Limb (tissue), 2 donors: Measurements from ENCODE around the gene ZSWIM1.

Source experiments
- DNase-seq, 2 donors: peaks; one replicate each; pipeline ENCODE4 v3.0.0-alpha.2; 2016; ENCODE audit errors: extremely low spot score in 2 of 2

The ZSWIM1 gene

GRCh38 chr20:45880988-45881788 lies at the start of gene ZSWIM1:
TSS of gene ZSWIM1 (plus strand) at chr20:45881227. CDS start at chr20:45882593, 1,366 bp downstream.
- DNase-seq = peak; percentile 98 to 99

- no peak for DNase-seq
Measured at GRCh38 chr20:45832619-45833018, 48.4 kb upstream of the ZSWIM1 start.

DNA sequence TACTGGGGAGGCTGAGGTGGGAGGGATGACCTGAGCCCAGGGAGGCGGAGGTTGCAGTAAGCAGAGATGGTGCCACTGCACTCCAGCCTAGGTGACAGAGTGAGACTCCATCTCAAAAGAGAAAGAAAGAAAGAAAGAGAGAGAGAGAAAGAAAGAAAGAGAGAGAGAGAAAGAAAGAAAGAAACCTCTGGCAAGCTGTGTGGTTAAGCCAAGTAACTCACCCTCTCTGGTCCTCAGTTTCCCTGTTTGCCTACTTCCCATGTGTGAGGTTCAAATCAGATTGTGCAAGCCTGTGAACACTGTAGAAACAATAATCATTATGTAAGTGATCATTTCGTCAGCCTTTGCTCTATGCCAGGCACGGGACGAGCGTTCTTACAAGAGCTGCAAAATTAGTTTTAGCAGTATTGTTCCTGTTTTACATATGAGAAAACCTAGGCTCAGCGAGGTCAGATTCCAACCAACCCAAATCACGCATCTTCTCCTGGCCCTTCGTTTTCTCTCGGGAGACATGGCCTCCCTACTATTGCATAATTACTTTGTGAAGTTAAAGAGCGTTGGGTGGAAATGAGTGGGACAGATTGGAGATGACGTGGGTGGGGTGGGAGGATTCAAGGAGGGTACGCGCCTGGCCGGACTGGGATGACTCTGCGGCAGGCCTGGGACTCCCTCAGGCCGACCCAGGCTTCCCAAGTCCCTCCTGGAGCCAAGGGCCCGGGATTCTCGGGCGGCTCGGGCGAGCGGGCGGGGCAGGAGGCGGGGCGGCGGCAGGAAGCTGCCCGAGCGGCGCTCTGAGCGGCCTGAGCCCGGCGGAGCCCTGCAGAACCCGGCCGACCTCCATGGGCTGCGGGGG lies 47.8 kb upstream of the ZSWIM1 start, which contains the start of gene SNX21:
Gene SNX21, plus strand, starts transcription at position 770 of the 853 bp plus-strand sequence. CDS start 121 bp downstream, outside the sequence.
- DNase-seq = peak; percentile 54 to 84

DNA sequence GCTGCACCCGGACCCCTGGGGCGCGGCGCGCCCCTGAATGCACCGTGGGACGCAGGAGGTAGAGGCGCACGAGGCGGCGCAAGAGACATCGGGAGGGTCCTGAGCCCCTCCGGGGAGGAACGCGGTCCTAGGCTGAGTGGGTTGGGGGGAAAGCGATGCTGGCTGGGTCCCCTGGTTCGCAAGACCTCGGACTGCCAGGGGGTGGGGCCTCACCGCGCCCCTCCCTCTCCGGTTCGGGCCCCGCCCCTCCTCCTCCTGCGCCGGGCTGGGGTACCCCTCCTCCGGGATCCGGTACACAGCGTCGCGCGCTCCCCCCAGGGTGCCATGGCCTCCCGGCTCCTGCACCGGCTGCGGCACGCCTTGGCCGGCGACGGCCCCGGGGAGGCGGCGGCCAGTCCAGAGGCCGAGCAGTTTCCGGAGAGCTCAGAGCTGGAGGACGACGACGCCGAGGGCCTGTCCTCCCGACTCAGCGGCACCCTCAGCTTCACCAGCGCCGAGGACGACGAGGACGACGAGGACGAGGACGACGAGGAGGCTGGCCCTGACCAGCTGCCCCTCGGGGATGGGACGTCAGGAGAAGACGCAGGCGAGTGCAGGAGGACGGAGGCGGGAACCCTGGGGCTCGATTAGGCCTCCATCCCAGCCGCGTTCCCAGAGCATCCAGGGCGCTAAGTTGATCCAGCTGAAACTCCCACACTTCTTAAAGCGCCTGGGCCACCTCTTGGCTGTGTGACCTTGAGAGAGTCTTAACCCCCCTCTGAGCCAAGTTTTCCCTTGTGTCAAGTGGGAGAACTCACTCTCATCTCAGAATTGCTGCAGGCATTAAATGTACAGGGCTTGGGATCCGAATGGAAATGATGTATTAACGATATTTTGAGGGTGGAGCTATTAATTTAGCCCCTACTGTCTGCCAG lies 46.9 kb upstream of the ZSWIM1 start:
- DNase-seq = peak; percentile 83 to 89

GRCh38 chr20:45834797-45835161 lies 46.2 kb upstream of the ZSWIM1 start:
- DNase-seq = no peak

- DNase-seq = no peak
Measured at GRCh38 chr20:45835329-45835765, 45.7 kb upstream of the ZSWIM1 start.

GRCh38 chr20:45835825-45836224 lies 45.2 kb upstream of the ZSWIM1 start:
- no peak for DNase-seq

DNA sequence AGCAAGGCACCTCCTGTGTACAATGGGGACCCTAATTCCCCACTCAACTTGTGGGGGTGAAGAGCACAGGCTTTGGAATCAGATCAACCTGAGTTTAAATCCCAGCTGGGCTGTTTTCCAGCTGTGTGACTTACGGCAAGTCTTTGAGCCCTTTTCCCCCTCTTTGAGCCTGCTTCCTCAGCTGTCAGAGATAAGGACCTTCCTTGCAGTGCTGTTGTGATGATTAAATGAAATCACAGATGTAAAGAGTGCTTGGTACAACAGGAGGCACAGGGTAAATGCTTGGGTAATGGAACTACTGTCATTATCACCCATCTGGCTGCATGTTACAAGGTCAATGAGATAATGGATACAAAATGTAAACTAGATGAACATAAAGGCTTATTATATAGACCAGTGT lies 44.2 kb upstream of the ZSWIM1 start:
- DNase-seq = no peak

DNA sequence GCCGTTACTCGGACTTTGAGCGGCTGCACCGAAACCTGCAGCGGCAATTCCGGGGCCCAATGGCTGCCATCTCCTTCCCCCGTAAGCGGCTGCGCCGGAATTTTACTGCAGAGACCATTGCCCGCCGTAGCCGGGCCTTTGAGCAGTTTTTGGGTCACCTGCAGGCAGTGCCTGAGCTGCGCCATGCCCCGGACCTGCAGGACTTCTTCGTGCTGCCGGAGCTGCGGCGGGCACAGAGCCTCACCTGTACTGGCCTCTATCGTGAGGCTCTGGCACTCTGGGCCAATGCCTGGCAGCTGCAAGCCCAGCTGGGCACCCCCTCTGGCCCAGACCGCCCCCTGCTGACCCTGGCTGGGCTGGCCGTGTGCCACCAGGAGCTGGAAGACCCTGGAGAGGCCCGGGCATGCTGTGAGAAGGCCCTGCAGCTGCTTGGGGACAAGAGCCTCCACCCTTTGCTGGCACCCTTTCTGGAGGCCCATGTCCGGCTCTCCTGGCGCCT lies 40.3 kb upstream of the ZSWIM1 start:
- no peak for DNase-seq

- DNase-seq = no peak
Measured at GRCh38 chr20:45841407-45842129, 39.5 kb upstream of the ZSWIM1 start.

GRCh38 chr20:45842169-45842812 lies 38.7 kb upstream of the ZSWIM1 start:
- no peak for DNase-seq

GRCh38 chr20:45843506-45843905 lies 37.5 kb upstream of the ZSWIM1 start:
- no peak for DNase-seq

DNA sequence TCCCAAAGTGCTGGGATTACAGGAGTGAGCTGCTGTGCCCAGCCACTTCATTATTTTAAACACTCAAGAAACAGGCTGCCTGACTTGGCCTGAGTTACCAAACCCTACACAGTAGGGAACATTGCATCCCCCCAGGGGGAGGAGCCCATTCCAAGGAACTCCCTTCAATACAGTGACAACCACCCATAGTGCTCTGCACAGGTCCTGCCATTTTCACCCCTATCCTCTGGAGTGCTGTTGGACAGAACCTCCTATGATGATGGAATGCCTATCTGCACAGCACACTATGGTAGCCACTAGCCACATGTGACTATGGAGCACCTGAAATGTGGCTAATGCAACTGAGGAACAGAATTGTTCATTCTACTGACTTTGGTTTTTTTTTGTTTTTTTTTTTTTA lies 35.6 kb upstream of the ZSWIM1 start:
- no peak for DNase-seq

DNA sequence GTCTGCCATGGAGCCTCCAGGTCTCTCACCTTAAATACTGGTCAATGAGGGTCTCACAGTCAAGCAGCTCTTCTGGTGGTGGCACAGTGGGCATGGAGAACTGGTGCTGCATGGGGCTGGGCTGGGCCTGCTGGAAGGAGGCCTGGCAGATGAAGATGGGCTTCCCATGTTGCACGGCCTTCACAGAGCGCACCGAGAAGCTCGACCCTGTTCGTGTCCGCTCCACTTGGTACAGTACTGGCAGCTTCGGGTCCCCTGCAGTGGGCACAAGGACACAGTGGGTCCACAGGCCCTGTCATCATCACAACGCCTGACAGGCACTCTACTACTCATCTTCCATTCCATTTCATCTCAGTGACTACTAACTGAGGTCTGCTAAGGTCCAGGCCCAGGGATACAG lies 32.6 kb upstream of the ZSWIM1 start:
- no peak for DNase-seq

- no peak for DNase-seq
Measured at GRCh38 chr20:45848969-45849582, 32.0 kb upstream of the ZSWIM1 start.

DNA sequence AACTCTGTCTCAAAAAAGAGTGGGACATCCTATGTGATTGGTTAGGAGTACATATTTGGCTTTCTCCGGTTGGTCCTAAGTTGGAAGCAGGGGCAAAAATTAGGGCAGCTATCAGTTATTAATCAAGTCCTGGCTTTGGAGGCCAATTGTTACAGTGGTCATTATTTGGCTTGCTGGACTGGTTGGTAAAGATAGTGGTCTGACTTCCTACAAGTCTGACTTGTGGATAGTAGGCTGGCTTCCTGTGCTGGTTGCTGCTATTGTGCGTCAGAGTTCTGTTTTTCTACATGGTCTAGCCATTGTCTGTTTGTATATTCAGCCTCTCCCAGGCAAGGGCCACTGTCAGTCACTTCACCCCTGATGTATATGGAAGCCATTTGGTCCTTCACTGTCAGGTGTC lies 30.8 kb upstream of the ZSWIM1 start:
- DNase-seq = no peak

DNA sequence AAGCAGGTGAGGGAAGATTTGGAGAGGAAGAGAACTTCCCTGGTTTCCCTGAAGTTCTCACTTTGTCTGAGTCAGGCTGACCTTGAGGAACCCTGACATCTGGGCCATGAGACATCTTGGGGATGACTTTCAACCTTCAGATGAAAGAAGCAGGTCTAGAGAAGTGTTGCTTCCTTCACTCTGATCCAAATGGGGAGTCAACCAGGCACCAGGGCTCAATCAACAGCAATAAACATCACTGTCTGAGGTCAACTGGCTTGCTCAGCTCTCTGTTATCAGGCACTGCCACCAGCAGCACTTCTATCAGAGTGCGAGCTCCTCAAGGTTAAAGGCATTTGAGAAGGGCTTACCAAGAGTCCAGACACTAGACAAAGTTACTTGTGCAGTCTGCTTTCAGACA lies 30.1 kb upstream of the ZSWIM1 start:
- DNase-seq = no peak

- DNase-seq = no peak
Measured at GRCh38 chr20:45851501-45851900, 29.5 kb upstream of the ZSWIM1 start.

- no peak for DNase-seq
Measured at GRCh38 chr20:45852326-45852725, 28.7 kb upstream of the ZSWIM1 start.

DNA sequence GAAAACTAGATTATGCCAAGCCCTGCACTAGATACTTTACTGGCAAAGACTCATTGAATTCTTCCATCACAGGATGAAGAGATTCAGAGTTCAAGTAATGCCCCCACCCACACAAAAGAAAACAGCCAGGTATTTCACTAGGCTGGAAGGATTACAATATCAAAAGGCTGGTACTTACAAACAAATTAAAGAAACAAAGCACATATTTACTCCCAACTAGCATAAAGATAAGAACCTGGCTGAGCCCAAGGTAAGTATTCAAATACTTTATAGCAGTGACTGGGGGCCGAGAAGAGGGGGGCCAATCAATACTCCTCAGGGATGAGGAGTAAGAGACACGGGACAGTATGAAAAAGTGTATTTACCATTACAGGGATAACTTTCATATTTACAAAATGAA lies 27.5 kb upstream of the ZSWIM1 start:
- no peak for DNase-seq
